Measurements from ENCODE around the gene GUCA2B.

The GUCA2B gene

DNA sequence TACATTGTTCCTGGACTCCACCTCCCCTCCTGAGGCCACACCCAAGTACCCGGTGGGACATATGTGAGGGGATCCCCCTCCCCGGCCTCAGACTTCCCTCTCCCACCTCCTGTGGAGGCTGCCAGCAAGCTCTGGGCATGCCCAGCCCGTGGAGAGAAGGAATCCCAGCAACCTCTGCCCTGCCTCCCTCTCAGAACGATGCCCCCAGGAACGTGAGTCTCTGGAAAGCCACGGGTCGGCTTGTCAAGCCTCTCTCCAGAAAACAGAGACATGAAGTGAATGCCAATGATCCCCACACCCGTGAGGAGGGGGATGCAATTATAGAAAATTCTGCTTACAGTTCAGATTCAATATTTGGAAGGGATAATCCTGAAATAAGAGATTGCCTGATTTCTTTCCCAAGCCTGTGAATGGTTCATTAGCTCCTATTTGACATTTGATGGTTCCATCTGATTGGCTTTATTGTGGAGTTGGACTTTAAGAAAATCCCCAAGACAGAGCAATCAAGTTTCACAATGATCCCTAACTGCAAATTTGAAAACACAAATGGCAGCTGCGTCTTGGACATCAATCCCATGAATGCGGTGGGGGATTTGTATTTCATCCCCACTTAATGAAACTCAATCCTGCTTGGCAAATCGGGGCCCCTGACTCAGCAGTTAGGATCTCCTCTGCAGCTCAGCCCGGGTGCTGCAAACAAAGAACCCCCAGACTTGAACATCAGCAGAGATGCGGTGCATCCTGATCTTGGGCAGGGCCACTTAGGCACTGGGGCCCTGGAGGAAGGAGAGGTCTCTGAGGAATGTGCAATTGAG lies 9.1 kb upstream of the GUCA2B start:
- DNase-seq, result no peak

DNA sequence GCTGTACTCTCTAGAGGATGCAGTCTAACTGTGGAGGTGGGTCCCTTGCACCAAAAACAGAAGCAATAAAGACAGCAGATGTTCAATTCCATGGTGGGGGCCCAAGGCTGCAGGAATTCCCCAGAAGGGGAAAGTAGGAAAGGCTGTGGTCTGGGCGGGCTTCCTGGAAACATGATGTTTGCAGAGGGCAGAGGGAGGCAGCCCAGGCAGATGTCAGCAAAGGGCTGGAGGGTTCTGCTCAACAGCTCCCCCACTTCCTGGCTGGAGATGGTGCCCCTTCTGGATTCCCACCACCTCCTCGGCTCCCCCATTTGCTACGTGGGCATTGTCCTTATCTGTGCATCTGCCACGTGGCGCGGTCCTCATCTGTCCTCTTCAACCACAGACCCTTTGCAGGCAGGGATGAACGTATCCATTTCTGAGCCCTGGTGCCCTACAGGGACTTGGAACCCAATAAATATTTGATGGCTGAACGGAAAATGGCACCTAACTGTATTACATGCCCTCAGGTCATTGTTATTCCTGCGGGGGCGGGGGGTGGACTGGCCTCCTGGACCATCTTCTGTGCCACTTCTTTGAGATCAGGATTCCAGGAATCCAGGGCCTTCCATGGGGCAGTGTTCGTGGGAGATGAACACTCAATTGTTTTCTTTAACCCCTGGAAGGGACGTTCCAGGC lies 8.4 kb upstream of the GUCA2B start:
- DNase-seq, result no peak

DNA sequence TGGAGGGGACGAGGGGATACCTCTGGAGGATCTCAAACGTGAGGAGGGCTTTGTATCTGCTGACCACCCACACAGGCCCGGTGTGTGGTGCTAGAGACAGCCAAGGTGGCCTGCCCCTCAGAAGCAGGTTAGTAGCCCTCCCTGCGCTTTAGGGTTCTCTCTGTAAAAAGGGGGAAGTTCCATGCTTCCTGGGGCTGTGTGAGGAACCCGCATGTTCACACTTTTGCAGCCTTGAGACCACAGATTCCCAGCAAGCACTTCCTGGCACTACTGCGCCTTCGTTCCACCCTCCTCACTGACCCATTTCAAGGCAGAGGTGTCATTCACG lies 7.9 kb upstream of the GUCA2B start:
- DNase-seq, result no peak

DNA sequence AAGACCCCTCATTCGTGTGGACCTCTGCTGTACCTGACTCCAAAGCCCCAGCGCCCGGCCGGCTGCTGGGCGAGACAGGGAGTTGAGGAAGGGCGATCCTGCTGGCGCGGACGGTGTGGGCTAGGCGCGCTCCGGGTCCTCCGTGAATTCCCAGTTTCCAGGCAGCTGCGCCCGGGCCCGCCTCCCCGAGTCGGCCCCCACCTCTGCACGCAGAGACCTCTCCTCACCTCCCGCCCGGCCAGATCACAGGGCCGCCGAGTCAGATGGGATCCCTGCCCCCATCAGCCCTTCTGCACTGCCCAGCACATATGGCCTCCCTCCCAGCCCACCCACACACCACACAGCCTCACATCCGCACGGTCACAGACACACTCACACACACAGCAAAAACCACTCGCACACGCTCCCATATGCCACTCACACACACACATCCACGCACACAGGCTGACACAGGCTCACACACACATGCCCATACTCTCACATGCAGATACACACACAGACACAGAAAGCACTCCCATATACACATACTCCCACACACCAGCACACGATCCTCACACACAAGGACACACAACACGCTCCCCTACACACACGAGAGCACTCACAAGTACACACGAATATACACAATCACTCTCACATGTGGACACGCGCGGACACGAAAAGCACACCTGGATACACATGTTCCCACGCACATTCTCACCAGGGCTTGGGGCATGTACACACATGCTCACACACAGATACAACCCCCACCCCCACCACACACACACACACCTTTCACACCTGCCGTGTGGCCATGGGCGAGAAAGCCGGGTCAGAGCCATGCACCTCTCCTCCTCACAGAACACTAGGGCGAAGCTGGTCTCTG lies 7.2 kb upstream of the GUCA2B start:
- no peak for DNase-seq

DNA sequence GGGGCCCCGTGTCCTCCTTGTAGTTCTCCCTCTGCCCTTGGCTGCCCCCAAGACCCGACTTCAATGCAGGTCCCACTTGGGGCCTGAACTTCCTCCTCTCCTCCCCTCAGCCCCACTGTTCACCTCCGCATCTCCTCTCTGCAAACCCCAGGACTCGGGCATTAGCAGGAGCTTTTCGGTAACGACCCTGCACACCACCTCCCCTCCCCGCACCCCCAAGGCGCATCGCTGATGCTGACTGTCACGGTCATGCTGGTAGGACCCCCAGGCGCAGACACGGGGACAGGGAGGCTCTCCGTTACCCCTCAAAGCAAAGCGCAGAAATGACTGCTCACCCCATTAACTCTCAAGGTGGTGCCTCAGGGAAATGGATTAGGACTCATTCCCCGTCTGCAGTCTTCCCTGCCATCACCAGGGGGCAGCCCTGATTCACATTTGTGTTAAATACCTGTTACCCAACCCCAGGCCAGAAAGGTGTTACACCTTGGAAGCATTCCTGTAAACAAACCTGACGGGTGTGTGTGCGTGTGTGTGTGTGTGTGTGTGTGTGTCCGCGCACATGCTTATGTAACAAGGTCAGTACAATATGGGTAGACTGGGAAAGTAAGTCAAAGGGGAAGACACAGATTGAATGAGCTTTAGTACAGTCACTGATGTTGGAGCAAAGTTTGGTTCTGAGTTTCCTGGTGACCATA lies 6.4 kb upstream of the GUCA2B start:
- DNase-seq, result peak; percentile 48

DNA sequence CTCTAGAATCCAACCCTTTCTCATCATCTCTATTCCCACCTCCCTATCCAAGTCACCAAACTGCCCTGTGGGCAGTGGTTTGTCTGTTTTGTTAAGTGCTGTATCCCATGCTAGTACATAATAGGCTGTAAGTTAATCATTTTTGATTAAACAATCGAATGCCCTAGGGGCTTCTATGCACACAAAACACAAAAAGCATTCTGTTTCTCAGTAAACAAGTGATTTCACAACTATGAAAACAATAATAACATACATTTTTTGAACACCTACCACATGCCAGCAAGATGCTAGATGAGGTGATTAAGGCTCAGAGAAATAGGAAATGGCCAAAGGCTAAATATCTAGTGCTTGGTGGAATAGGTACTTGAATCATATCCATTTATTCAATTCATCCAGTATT lies 5.0 kb upstream of the GUCA2B start:
- DNase-seq, result no peak

DNA sequence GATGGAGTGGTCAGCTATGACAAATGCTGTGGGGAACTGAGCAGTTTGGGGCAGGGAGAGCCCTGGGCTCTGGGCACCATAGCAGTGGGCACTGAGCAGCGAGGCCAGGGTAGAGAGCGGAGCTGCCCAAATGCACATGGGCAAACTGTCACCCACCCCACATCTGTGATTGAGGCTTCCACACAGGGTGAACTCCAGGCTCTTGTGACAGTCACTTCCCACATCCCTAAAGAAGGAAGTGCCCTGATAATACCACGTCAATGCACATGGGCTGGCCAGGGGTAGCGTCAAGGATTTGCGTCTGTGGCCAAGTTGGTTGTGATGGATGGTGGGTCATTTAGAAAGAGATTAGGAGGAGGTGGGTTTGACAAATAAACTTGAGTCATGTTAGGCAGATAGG lies 2.6 kb upstream of the GUCA2B start:
- no peak for DNase-seq

DNA sequence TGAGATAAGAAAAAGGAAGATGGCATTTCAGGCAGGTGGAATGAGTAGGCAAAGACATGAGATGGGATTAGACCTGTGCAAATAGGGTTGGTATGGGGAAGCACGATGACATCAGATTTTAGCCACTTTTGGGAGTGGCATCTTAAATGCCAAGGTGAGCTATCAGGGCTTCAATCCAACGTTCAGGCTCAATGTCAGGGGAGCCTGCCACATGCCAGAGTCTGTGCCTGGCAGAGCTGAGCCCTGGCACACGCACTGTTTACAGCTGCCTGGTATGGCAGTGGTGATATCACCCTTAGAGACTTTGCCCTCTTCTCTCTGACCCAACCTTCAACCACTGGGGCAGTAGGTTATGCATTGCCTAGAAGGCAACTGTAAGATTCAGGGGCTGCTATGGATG lies 1.1 kb upstream of the GUCA2B start:
- DNase-seq, result no peak

DNA sequence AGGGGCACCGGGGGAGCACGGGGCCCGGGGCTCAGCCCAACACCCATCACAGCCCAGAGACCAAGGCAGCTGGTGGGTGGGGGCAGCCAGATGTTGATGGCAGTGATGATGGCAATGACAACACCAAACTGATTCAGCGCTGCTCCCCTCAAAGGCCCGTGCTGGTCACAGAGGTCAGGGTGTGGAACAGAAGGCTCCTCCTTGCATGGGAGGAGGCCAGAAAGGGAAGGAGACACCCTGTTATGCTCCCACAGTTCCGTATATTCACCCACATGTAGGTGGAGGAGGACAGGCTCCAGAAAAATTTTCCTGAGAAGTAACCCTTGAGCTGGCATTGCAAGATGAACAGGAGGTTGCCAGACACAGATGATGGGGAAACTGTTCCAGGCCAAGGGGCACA lies 414 bp downstream of the GUCA2B start:
- no peak for DNase-seq

DNA sequence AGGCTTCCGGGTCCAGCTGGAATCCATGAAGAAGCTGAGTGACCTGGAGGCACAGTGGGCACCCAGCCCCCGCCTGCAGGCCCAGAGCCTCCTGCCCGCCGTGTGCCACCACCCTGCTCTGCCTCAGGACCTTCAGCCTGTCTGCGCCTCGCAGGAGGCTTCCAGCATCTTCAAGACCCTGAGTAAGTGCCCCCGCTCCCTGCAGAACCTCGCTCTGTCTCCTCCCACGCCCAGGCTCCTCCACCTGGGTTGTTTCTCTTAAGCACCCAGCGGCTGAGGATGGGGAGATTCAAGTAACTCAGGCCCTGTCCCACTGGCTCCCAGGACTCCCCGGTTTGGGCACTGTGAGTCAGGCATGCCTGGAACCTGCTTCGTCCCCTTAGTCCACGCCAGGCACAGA lies 1.5 kb downstream of the GUCA2B start:
- no peak for DNase-seq

DNA sequence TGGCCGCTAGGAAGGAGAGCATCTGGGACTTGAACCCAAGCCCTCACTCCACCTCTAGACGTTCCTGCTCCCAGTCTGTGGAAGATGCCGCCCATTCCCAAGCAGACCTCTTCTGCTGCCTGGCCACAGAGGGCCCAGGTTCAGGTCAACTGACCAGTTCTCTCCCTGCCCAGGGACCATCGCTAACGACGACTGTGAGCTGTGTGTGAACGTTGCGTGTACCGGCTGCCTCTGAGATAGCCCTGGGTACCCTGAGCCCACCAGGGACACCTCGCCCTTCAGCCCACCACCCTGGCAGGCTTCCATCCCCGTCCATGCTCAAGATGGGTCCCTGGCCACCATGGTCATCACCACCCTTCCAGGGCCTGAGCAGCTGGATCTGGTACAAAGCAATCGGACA lies 2.2 kb downstream of the GUCA2B start:
- no peak for DNase-seq

DNA sequence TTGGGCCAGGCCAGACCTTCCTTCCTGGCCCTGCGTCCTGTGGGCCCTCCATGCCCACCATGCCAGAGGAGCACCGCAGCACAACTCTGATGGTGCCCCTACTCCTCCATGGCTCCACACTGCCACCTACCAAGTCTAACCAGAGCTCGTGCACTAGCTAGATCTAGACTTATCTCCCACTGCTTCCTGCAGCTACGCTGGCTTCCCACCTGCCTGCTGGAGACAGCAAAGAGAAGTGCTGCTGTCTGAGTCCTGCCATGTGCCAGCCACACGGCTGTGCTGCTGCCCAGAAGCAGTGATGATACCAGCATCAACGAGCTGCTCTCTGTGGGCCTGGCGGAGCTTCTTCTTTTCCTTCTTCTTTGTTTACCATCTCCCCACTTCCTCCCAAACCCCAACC lies 4.5 kb downstream of the GUCA2B start:
- no peak for DNase-seq

DNA sequence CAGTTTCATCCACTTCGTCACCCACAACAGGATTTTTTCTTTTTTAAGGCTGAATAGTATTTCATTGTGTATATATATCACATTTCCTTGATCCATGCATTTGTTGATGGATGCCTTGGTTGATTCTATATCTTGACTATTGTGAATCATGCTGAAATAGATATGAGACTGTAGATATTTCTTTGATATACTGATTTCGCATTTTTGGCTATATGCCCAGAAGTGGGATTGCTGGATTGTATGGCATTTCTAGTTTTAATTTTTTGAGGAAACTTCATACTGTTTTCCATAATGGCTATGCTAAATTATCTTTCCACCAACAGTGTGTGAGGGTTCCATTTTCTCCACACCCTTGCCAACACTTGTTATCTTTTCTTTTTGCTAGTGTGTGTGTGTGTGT lies 5.0 kb downstream of the GUCA2B start:
- DNase-seq, result no peak

DNA sequence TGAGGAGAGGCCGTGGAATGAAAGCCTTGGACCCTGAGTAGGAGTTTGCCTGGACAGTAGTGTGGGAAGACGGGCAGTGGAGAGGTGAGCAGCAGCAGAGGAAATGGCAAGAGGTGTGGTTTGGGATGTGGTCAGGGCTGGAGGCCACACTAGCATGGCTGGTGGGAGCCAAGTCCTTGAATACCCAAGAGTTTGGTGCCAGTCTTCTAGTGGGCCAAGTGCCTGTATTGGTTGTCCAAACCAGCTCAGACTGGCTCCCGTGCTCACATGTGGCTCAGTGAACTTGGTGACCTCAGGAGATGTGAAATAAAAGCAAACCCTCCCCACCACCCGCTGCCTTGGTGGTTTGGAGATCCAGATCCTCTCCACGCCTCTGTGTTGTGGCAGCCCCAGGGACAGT lies 9.0 kb downstream of the GUCA2B start:
- no peak for DNase-seq

DNA sequence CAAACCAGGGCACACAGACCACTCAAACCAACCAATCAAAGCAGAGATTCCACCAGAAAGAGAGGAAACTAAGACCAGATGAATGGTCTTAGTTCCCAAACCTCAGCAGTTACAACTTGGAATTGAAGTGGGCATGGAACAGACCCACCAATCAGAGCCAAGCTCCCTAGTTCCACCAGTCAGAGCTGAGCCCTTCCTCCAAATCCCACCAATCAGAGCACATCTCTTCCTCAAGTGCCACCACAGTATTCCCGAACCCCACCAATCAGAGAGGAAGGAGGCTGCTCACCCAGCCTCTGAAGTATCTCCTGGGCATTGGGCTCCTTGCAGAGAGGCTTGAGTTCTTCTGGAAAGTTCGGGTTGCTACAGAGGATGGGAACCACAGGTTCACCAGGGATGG lies 9.9 kb downstream of the GUCA2B start:
- DNase-seq, result no peak

DNA sequence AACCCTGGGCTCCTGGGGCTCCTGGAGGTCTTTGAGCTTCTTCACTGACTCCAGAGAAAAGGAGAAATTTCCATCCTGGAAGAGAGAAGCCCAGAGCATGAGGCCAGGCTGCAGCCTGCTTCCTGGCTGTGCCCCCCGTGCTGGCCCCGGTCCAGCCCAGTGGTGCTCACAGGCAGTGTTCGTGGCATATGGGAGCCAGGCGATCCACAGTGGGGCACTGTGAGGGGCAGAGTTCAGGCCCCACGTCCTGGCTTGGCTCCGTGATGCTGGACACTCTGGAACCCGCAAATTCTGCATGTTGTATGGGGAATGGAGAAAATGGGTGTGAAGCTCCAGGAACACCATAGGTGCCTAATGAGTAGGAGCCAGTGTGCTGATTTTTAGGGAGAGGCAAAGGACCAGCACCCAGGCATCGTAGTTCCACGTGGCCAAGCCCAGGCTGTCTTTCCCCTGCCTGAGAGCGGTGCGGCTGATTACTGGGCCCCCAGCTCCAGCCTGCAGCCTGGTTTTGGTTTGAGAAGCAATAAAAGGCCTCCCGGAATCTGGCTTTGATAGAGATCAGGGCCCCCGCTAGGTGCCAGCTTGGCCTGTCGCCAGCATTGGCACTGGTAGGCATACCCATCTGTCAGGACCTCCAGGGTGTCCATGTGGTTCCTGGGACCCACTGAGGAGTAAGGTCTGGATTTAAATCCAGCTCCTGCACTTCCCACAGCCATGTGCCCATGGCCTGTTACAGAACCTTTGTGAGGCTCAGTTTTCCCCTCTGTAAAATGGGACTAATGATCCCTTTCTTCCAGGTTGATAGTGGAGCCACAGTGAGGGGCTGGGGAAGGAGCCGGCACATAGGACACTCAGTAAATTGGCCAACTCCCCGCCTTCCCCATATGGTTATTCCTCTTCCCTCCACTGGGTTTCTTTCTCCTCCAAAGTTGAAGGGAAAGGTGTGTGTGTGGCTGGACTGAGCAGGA lies 10.6 kb downstream of the GUCA2B start:
- DNase-seq, result no peak

DNA sequence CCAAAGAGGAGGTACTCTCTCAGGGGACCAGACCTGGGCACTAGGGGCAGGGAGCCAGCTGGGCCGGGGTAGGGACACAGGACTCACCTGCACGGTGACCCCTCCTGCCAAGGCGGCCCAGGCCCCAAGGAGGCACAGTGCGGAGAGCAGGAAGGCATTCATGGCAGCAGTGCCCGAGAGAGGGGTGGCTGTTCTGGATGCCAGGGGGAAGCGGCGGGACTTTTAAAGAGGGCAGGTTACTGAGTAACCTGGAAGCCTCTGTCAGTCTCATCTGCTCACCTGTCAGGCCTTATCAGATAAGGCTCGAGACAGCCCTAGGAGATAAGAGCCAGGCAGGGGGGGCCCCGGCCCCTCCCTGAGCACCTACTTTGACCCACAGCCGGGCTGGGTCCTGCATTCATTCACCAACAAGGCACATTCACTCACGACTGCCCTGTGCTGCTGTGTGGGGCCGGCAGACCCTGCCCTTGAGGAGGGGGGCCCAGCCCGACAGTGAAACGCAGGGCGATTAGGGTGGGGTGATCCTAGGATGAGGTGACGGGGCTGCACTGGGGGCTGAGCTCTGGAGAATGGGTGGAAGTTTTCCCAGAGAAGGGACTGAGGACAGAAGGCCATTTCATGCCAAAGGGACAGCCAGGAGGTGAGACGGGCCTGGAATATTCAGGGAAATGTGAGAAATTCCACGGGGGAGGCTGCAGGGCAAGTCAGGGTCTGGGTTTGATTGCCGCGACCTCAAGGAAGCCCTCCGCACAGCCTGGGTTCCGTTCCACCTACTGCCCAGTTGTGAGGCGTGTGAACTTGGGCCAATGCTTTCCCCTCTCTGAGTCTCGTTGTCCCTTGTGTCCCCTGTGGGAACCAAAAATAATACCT lies 11.6 kb downstream of the GUCA2B start, which contains the start of gene GUCA2A:
Gene GUCA2A (minus strand): TSS at position 195 of the 870 bp plus-strand sequence. CDS start 33 bp downstream, at position 162.
- DNase-seq, result no peak

DNA sequence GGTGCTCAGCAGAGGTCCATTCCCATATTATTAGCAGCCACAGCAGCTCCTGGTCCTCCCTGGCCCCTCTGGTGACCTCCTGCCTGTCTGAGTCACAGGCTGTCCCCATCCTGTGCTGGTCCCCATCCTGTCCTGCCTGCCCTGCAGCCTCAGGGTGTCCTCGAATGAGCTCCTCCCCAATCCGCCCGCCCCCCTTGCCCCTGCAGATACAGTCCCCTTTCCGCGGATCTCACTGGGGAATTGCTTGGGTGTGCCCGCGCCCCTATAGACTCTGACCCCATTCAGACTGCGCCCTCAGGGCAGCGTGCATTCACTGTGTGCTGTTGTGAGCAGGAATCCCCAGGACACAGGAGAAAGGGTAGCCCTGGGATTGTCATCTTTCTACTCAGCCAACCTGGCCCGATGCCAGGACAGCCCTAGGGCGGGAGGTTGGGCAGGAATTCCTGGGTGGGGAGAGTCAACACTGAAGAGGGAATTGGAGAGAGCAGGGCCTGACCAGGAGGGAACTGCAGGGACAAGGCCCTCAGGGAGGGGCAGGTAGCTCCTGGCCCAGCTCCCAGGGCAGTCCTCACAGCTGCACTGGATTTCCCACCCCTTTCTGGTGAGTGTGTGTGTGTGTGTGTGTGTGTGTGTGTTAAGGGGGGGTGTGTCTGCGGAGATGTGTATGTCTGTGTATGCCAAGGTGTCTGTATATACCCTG lies 12.5 kb downstream of the GUCA2B start:
- DNase-seq, result no peak

DNA sequence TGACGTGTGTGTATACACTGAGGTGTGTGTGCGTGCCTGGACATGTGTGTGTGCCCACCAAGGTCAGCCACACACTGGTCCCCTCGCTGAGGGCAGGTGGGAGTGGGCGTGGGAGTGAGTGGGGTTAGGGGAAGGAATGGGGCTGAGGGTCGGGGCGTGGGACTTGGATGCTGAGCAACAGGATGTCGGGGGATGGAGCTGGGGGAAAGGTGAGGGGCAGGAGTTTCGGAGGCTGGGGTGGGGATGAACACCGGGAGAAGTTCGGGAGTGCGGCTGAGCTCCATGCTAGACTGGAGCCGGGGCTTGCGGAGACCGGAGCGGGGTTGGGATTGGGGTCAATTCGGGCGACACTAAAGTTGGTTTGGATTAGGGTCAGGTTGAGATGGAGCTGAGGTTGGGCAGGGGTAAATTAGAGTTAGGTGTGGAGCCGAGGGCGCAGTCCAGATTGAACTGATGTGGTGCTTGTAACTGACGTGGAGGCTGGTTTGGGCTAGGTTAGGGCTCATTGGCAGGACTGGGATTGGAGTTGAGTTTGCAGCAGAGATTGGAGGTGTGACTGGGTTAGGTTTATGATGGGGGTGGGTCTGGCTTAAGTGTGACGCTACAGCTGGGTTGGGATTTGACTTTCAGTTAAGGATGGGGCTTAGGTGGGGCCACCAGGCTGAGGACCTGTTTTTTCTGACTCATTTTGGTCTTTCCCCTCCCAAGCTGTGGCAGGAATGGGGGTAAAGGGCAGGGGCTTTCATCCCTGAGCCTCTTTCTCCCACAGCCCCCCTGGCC lies 14.6 kb downstream of the GUCA2B start:
- no peak for DNase-seq

DNA sequence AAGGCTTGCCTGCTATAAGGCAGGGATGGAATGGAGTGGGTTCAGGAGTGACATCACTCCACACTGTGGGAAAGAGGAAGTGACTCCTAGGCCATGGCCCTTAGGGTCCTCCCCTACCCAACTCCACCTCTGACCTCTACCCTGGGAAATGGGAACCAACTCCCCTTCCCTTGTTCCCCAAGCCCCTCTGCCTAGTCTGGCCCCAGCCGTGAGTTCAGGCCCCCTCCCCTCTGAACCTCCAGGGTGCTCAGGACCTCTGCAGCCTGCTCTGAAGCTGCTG lies 15.1 kb downstream of the GUCA2B start:
- no peak for DNase-seq
